Measurements from ENCODE around the gene UTS2B. TPM values are rescaled to one million over a fixed set of nuclear protein-coding genes. Genes with fewer than 3 reads are reported as not detected.

Gene UTS2B
- polyA plus RNA-seq, 1 experiment, result 0.40 TPM

- Histone ChIP-seq H3K27me3 (ENCODE audit: control insufficient read depth, insufficient read depth, low read length) (no peaks in the 10 kb centered on the region), H3K4me3 (ENCODE audit: low read depth, low read length) (no peak overlapping the region), H3K36me3 (ENCODE audit: control insufficient read depth, insufficient read depth, low read length) (peaks cover 9% of the 10 kb centered on the region)
- ChIA-PET CTCF (interaction anchor here (2.2 kb wide), 1 partner anchor 19 kb away, joined by 7 read pairs; no protein-coding TSS in a partner anchor), POLR2A (no interaction called here)
- TF ChIP-seq, protein P1, sequence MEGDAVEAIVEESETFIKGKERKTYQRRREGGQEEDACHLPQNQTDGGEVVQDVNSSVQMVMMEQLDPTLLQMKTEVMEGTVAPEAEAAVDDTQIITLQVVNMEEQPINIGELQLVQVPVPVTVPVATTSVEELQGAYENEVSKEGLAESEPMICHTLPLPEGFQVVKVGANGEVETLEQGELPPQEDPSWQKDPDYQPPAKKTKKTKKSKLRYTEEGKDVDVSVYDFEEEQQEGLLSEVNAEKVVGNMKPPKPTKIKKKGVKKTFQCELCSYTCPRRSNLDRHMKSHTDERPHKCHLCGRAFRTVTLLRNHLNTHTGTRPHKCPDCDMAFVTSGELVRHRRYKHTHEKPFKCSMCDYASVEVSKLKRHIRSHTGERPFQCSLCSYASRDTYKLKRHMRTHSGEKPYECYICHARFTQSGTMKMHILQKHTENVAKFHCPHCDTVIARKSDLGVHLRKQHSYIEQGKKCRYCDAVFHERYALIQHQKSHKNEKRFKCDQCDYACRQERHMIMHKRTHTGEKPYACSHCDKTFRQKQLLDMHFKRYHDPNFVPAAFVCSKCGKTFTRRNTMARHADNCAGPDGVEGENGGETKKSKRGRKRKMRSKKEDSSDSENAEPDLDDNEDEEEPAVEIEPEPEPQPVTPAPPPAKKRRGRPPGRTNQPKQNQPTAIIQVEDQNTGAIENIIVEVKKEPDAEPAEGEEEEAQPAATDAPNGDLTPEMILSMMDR (IDR thresholded peaks at IDR 0.05; ENCODE audit: insufficient read depth, low read depth, low read length), result no peak
- no peak for DNase-seq (ENCODE audit: low read depth)
These were observed 30.3 kb upstream of the UTS2B start for GRCh38 chr3:191360620-191361019.

- peaks cover 9% of the 10 kb centered on the region for H3K36me3 ChIP-seq (ENCODE audit: control insufficient read depth, insufficient read depth, low read length)
- no peak overlapping the region for H3K4me3 ChIP-seq (ENCODE audit: low read depth, low read length)
- TF ChIP-seq, protein P1 (IDR thresholded peaks at IDR 0.05; ENCODE audit: insufficient read depth, low read depth, low read length), result no peak
- ChIA-PET CTCF (interaction anchor here (0.6 to 1.6 kb wide), 3 partner anchors 18 to 116 kb away, joined by 3 to 4 read pairs (median 3); no protein-coding TSS in a partner anchor), POLR2A (no interaction called here)
- no peaks in the 10 kb centered on the region for H3K27me3 ChIP-seq (ENCODE audit: control insufficient read depth, insufficient read depth, low read length)
- no peak for DNase-seq (ENCODE audit: low read depth)
These were observed 28.6 kb upstream of the UTS2B start for GRCh38 chr3:191358929-191359328.

GRCh38 chr3:191357909-191358308, 27.6 kb upstream of the UTS2B start:
- H3K36me3 ChIP-seq (ENCODE audit: control insufficient read depth, insufficient read depth, low read length), result peaks cover 6% of the 10 kb centered on the region
- POLR2A ChIA-PET, result no interaction called here

GRCh38 chr3:191356631-191357439, 26.5 kb upstream of the UTS2B start:
- no peak for DNase-seq (ENCODE audit: low read depth)
- ChIA-PET POLR2A (no interaction called here), CTCF (interaction anchor here (1.3 kb wide), 1 partner anchor 50 kb away, joined by 4 read pairs; no protein-coding TSS in a partner anchor)
- TF ChIP-seq, protein P1 (IDR thresholded peaks at IDR 0.05; ENCODE audit: insufficient read depth, low read depth, low read length), result no peak
- Histone ChIP-seq H3K4me3 (ENCODE audit: low read depth, low read length) (no peak overlapping the region), H3K27me3 (ENCODE audit: control insufficient read depth, insufficient read depth, low read length) (no peaks in the 10 kb centered on the region), H3K36me3 (ENCODE audit: control insufficient read depth, insufficient read depth, low read length) (peaks cover 6% of the 10 kb centered on the region)

More at GRCh38 chr3:191357909-191358308, 27.6 kb upstream of the UTS2B start:
- CTCF ChIA-PET, result no interaction called here
- Histone ChIP-seq H3K4me3 (ENCODE audit: low read depth, low read length) (no peak overlapping the region), H3K27me3 (ENCODE audit: control insufficient read depth, insufficient read depth, low read length) (no peaks in the 10 kb centered on the region)
- no peak for DNase-seq (ENCODE audit: low read depth)
- TF ChIP-seq, protein P1 (IDR thresholded peaks at IDR 0.05; ENCODE audit: insufficient read depth, low read depth, low read length), result no peak

DNA sequence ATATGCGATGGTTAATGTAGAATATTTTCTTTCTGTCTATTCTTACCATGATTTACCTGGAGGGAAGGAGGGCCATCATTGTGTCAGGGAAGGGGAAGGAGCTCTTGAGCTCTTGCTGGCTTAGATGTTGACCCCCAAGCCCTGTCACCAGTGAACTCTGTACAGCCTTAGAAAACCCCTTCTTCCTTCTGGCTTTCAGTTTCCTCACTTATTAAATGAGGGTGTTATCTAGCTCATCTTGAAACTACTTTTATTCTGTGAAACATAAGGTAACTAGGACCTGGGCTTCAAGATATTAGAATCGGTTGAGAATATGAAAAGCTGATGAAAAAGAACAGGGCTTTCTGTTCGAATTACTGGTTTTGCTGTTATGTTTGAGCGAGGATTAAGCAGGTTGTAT, 25.1 kb upstream of the UTS2B start:
- ChIA-PET CTCF (interaction anchor here (1.2 to 1.3 kb wide), 2 partner anchors 15 to 48 kb away, joined by 3 to 4 read pairs; no protein-coding TSS in a partner anchor), POLR2A (no interaction called here)
- Histone ChIP-seq H3K4me3 (ENCODE audit: low read depth, low read length) (no peak overlapping the region), H3K27me3 (ENCODE audit: control insufficient read depth, insufficient read depth, low read length) (no peaks in the 10 kb centered on the region), H3K36me3 (ENCODE audit: control insufficient read depth, insufficient read depth, low read length) (no peaks in the 10 kb centered on the region; the same call in 1 of the 2 replicates)
- TF ChIP-seq, protein P1 (IDR thresholded peaks at IDR 0.05; ENCODE audit: insufficient read depth, low read depth, low read length), result no peak
- DNase-seq (ENCODE audit: low read depth), result no peak
